Measurements from ENCODE around the gene GNA12.
"Not testable (repeated sequence)": the region's sequence is repeated elsewhere in the genome, so short reads cannot be mapped to it uniquely, and the experiment has no call there.

- TF ChIP-seq CTCF (IDR thresholded peaks at IDR 0.05); MAX (IDR thresholded peaks at IDR 0.05; ENCODE audit: low read depth); YY1 (IDR thresholded peaks at IDR 0.05; ENCODE audit: low read depth); RAD21 (IDR thresholded peaks at IDR 0.05; ENCODE audit: low read length); JUND (IDR thresholded peaks at IDR 0.05); TCF12 (IDR thresholded peaks at IDR 0.05); USF2 (IDR thresholded peaks at IDR 0.05; ENCODE audit: borderline replicate concordance, low read depth, low read length); RFX5 (IDR thresholded peaks at IDR 0.05; ENCODE audit: low read length); EZH2phosphoT487 (IDR thresholded peaks at IDR 0.05; ENCODE audit: borderline replicate concordance, low read depth): not testable (repeated sequence)
These were observed 106.9 kb downstream of the GNA12 start for GRCh38 chr7:2737005-2737743.
